Measurements from ENCODE around the gene TMEM44.

GRCh38 chr3:194621947-194622346 is 11.3 kb downstream of the TMEM44 start:
- no peak for TF ChIP-seq CTCF (IDR thresholded peaks at IDR 0.05 in 8 of 11, conservative IDR thresholded peaks at IDR 0.05 in 3 of 11)
- no peak for TF ChIP-seq POLR2A (IDR thresholded peaks at IDR 0.05)
- TF ChIP-seq POLR2AphosphoS5 (IDR thresholded peaks at IDR 0.05), result no peak
